GM23338 (cell line): ENCODE data around the gene SETX. TPM values are rescaled to one million over a fixed set of nuclear protein-coding genes. Genes with fewer than 3 reads are reported as not detected.
A peak's percentile ranks its signal among the peaks of the same experiment; 100 is the strongest.

ENCODE experiments used
- ATAC-seq: fragments of 200-7000 bp; cut with Tn5 transposase; 3 replicates; pipeline ENCODE4 v1.9.1; 2020
- DNase-seq: peaks from one replicate; pipeline ENCODE4 v3.0.0-alpha.2; 2015; ENCODE audit warnings: low spot score
- H2AFZ ChIP-seq: fragments of 200-600 bp; sonication (generic); 2 replicates; pipeline ENCODE4 v1.8.0; 2016; ENCODE audit warnings: antibody characterized with exemption, mild to moderate bottlenecking, moderate library complexity
- H3F3A ChIP-seq: fragments of 200-600 bp; sonication (generic); replicated peaks from 2 replicates; pipeline ENCODE4 v1.8.0; 2017; ENCODE audit warnings: antibody characterized with exemption, mixed run types, low read depth
- H3K27ac ChIP-seq: fragments of 200-600 bp; sonication (generic); 2 replicates; pipeline ENCODE4 v1.6.1; 2016; ENCODE audit warnings: low read depth
- H3K27me3 ChIP-seq: fragments of 200-600 bp; sonication (generic); 2 replicates; pipeline ENCODE4 v1.8.0; 2016; ENCODE audit warnings: mild to moderate bottlenecking, mixed run types, moderate library complexity; ENCODE audit not compliant: insufficient read depth
- H3K36me3 ChIP-seq: fragments of 200-600 bp; sonication (generic); 2 replicates; pipeline ENCODE4 v1.8.0; 2016; ENCODE audit warnings: mild to moderate bottlenecking; ENCODE audit not compliant: insufficient read depth
- H3K4me1 ChIP-seq: fragments of 200-600 bp; sonication (generic); 2 replicates; pipeline ENCODE4 v1.8.0; 2016; ENCODE audit warnings: mild to moderate bottlenecking, moderate library complexity; ENCODE audit not compliant: insufficient read depth
- H3K4me2 ChIP-seq: fragments of 200-600 bp; sonication (generic); 2 replicates; pipeline ENCODE4 v1.7.1; 2017; ENCODE audit warnings: mixed run types
- H3K4me3 ChIP-seq: fragments of 200-600 bp; sonication (generic); 2 replicates; pipeline ENCODE4 v1.6.1; 2016; ENCODE audit warnings: mixed run types
- H3K79me2 ChIP-seq: fragments of 200-600 bp; sonication (generic); replicated peaks from 2 replicates; pipeline ENCODE4 v1.8.0; 2017; ENCODE audit warnings: mild to moderate bottlenecking; ENCODE audit not compliant: insufficient read depth
- H3K9me2 ChIP-seq: fragments of 200-600 bp; sonication (generic); 2 replicates; pipeline ENCODE4 v1.8.0; 2017; ENCODE audit not compliant: insufficient read depth
- H4K20me1 ChIP-seq: fragments of 200-600 bp; sonication (generic); replicated peaks from 2 replicates; pipeline ENCODE4 v1.8.0; 2017; ENCODE audit warnings: mild to moderate bottlenecking; ENCODE audit not compliant: insufficient read depth
- H3K27ac Mint-ChIP-seq: 2 replicates; pipeline ENCODE4 v1.8.0; 2020; ENCODE audit warnings: inconsistent platforms, mild to moderate bottlenecking, moderate library complexity, mixed read lengths
- H3K27me3 Mint-ChIP-seq: 3 replicates; pipeline ENCODE4 v1.8.0; 2022; ENCODE audit warnings: low read depth, mild to moderate bottlenecking, moderate library complexity, mixed read lengths, inconsistent platforms; ENCODE audit not compliant: insufficient read depth, poor library complexity
- H3K36me3 Mint-ChIP-seq: 3 replicates; pipeline ENCODE4 v1.8.0; 2021; ENCODE audit warnings: low read depth, mild to moderate bottlenecking, inconsistent platforms, moderate library complexity, mixed read lengths
- H3K4me1 Mint-ChIP-seq: 3 replicates; pipeline ENCODE4 v1.8.0; 2020; ENCODE audit warnings: mild to moderate bottlenecking, inconsistent platforms, mixed read lengths
- H3K4me3 Mint-ChIP-seq: 3 replicates; pipeline ENCODE4 v1.8.0; 2021; ENCODE audit warnings: moderate library complexity, mild to moderate bottlenecking, inconsistent platforms, mixed read lengths
- H3K9me3 Mint-ChIP-seq: 3 replicates; pipeline ENCODE4 v1.8.0; 2020; ENCODE audit warnings: moderate library complexity, mild to moderate bottlenecking, inconsistent platforms, mixed read lengths
- CREB1 ChIP-seq: fragments of 250-450 bp; sonication (Bioruptor Pico); IDR thresholded peaks from 2 replicates; pipeline ENCODE4 v1.5.0; 2020; ENCODE audit warnings: low read depth, mild to moderate bottlenecking, moderate library complexity
- EZH2 ChIP-seq: fragments of 200-600 bp; sonication (generic); IDR thresholded peaks from one replicate; pipeline ENCODE4 v1.8.0; 2017; ENCODE audit warnings: antibody characterized with exemption, mild to moderate bottlenecking, low read depth; ENCODE audit not compliant: unreplicated experiment
- EZH2phosphoT487 ChIP-seq: fragments of 200-600 bp; sonication (generic); IDR thresholded peaks from one replicate; pipeline ENCODE4 v1.8.1; 2018; ENCODE audit warnings: antibody characterized with exemption; ENCODE audit not compliant: unreplicated experiment
- JUNB ChIP-seq: IDR thresholded peaks from one replicate; pipeline ENCODE4 v1.6.1; 2016; ENCODE audit warnings: antibody characterized with exemption; ENCODE audit not compliant: unreplicated experiment
- NANOG ChIP-seq: IDR thresholded peaks from 2 replicates; pipeline ENCODE4 v1.6.1; 2016; ENCODE audit warnings: antibody characterized with exemption, borderline replicate concordance
- POLR2AphosphoS5 ChIP-seq: IDR thresholded peaks from 2 replicates; pipeline ENCODE4 v1.6.1; 2016; ENCODE audit warnings: antibody characterized with exemption, low read depth
- REST ChIP-seq: IDR thresholded peaks from one replicate; pipeline ENCODE4 v1.6.1; 2018; ENCODE audit warnings: antibody characterized with exemption; ENCODE audit not compliant: unreplicated experiment
- STAT1 ChIP-seq: IDR thresholded peaks from one replicate; pipeline ENCODE4 v1.6.1; 2016; ENCODE audit warnings: antibody characterized with exemption; ENCODE audit not compliant: unreplicated experiment
- ZNF331 ChIP-seq: fragments of 250-450 bp; sonication (Bioruptor Pico); IDR thresholded peaks from 2 replicates; pipeline ENCODE4 v1.5.0; 2020; ENCODE audit warnings: low read depth, mild to moderate bottlenecking, moderate library complexity
- ZNF462 ChIP-seq: fragments of 250-450 bp; sonication (Bioruptor Pico); IDR thresholded peaks from 2 replicates; pipeline ENCODE4 v1.5.0; 2020; ENCODE audit warnings: mild to moderate bottlenecking, moderate library complexity
- long read RNA-seq: library from polyadenylated mRNA; unstranded; transcript quantifications from one replicate; pipeline ENCODE4 v2.0.0, GENCODE V29; 2020; ENCODE audit not compliant: unreplicated experiment
- polyA plus RNA-seq: library from polyadenylated mRNA; unstranded; fragments of >200 nt; fragmentation: Nextera tagmentation; extraction: Ambion mirVana; gene quantifications from 2 replicates; pipeline ENCODE4 v1.2.1, GENCODE V29; 2016
- total RNA-seq: library from RNA; depleted of rRNA; stranded (reverse); fragments of >200 nt; shearing (Covaris generic); gene quantifications from 2 replicates; pipeline ENCODE4 v1.2.3, GENCODE V29; 2014; rRNA removed

SETX gene
- 39.3 and 49.9 TPM in 2 replicates for total RNA-seq
- polyA plus RNA-seq: 14.8 and 17.5 TPM in 2 replicates
- long read RNA-seq, partial matches to known transcripts: 4 of 7 reads
- long read RNA-seq, other reads (novel, unspliced or antisense): 3 of 7 reads

GRCh38 chr9:132354637-132355355 is at the start of gene SETX:
TSS of gene SETX (minus strand) at chr9:132354986. CDS start at chr9:132349428, 5,558 bp downstream.
- no peaks in the 10 kb centered on the region for H3K27me3 ChIP-seq
- no peaks in the 10 kb centered on the region for H3K9me2 ChIP-seq
- Mint-ChIP-seq H3K36me3 (peaks cover 37% of the 10 kb centered on the region), H3K27ac (peak within 1 kb of the TSS; percentile 94), H3K9me3 (no peaks in the 10 kb centered on the region), H3K4me3 (peak within 1 kb of the TSS; percentile 92), H3K27me3 (no peaks in the 10 kb centered on the region), H3K4me1 (peaks cover 20% of the 10 kb centered on the region)
- ATAC-seq (peak; percentile 97), DNase-seq (peak; percentile 98)
- peak within 1 kb of the TSS; percentile 88 for H3K4me3 ChIP-seq
- no peak for TF ChIP-seq ZNF331 (CRISPR knock-in tag)
- TF ChIP-seq CREB1: peak; percentile 91
- no peak for TF ChIP-seq NANOG
- peak; percentile 93 for TF ChIP-seq POLR2AphosphoS5
- H3K79me2 ChIP-seq: peaks cover 39% of the 10 kb centered on the region
- H2AFZ ChIP-seq: peak within 1 kb of the TSS; percentile 63; the same call in 1 of the 2 replicates
- peaks cover 36% of the 10 kb centered on the region for H3K36me3 ChIP-seq
- peaks cover 12% of the 10 kb centered on the region for H4K20me1 ChIP-seq
- H3K4me2 ChIP-seq: peak within 1 kb of the TSS; percentile 97
- no peaks in the 10 kb centered on the region for H3F3A ChIP-seq
- H3K4me1 ChIP-seq: peaks cover 12% of the 10 kb centered on the region
- peak within 1 kb of the TSS; percentile 70 for H3K27ac ChIP-seq

GRCh38 chr9:132404228-132404881 is 49.6 kb upstream of the SETX start:
- H3K4me1 ChIP-seq: peaks cover 17% of the 10 kb centered on the region
- no peak overlapping the region for H3K4me3 ChIP-seq
- no peaks in the 10 kb centered on the region; the same call in 1 of the 2 replicates for H3F3A ChIP-seq
- peaks cover 37% of the 10 kb centered on the region for H3K36me3 Mint-ChIP-seq
- peaks cover 9% of the 10 kb centered on the region for H3K27me3 Mint-ChIP-seq
- ATAC-seq: no peak
- no peaks in the 10 kb centered on the region for H3K9me3 Mint-ChIP-seq
- no peaks in the 10 kb centered on the region for H3K9me2 ChIP-seq
- no peak overlapping the region for H3K4me2 ChIP-seq
- H3K36me3 ChIP-seq: peaks cover 15% of the 10 kb centered on the region
- no peak for DNase-seq
- H3K79me2 ChIP-seq: peaks cover 53% of the 10 kb centered on the region
- peaks cover 15% of the 10 kb centered on the region for H3K4me1 Mint-ChIP-seq
- peaks cover 16% of the 10 kb centered on the region for H3K27me3 ChIP-seq
- H3K27ac ChIP-seq: no peak overlapping the region
- no peak overlapping the region for H3K27ac Mint-ChIP-seq
- no peak overlapping the region for H2AFZ ChIP-seq
- H3K4me3 Mint-ChIP-seq: peak overlapping the region; percentile 29; the same call in 2 of the 3 replicates
- H4K20me1 ChIP-seq: peaks cover 9% of the 10 kb centered on the region
- TF ChIP-seq ZNF331 (CRISPR knock-in tag) (no peak), STAT1 (no peak), JUNB (no peak), POLR2AphosphoS5 (no peak), ZNF462 (CRISPR knock-in tag) (no peak), EZH2 (no peak), EZH2phosphoT487 (no peak), REST (no peak), CREB1 (no peak)
